Breast epithelium (tissue), 4 donors: ENCODE results near the gene TBX2. TPM values are rescaled to one million over a fixed set of nuclear protein-coding genes. Genes with fewer than 3 reads are reported as not detected.

ENCODE experiments used
- DNase-seq, 2 donors: peaks; one replicate each; pipeline ENCODE4 v3.0.0-alpha.2; 2019; ENCODE audit warnings: low spot score in 2 of 2
- H3K27ac ChIP-seq, 2 donors: fragments of 200-600 bp; sonication (generic) in 1 of 2; one replicate each; pipeline ENCODE4 v1.5.1; 2016 to 2019; ENCODE audit warnings: mild to moderate bottlenecking in 1 of 2
- H3K27me3 ChIP-seq, 2 donors: fragments of 200-600 bp; sonication (generic) in 1 of 2; one replicate each; pipeline versions ENCODE4 v1.5.1 to v1.6.0; 2017 to 2019; ENCODE audit warnings: control low read depth in 1 of 2, mild to moderate bottlenecking in 1 of 2
- H3K36me3 ChIP-seq: fragments of 200-600 bp; one replicate; pipeline ENCODE4 v1.5.1; 2019
- H3K4me1 ChIP-seq, 2 donors: fragments of 200-600 bp; sonication (generic); one replicate each; pipeline ENCODE4 v1.5.1; 2016 to 2019; ENCODE audit warnings: control low read depth in 1 of 2
- H3K4me3 ChIP-seq, 3 donors: fragments of 200-600 bp; sonication (generic); 1 replicate in 2 of 3; 2 replicates in 1 of 3; pipeline ENCODE4 v1.5.1; 2016 to 2019; ENCODE audit warnings: mild to moderate bottlenecking in 3 of 3, moderate library complexity in 2 of 3
- H3K9me3 ChIP-seq, 2 donors: fragments of 200-600 bp; sonication (generic) in 1 of 2; one replicate each; pipeline ENCODE4 v1.5.1; 2016 to 2019; ENCODE audit warnings: control low read depth in 1 of 2
- CTCF ChIP-seq, 3 donors: fragments of 450-650 bp; IDR thresholded peaks; one replicate each; pipeline ENCODE4 v1.5.1; 2016 to 2017; ENCODE audit warnings: antibody characterized with exemption in 3 of 3, mild to moderate bottlenecking in 3 of 3, moderate library complexity in 3 of 3
- POLR2A ChIP-seq: fragments of 450-650 bp; IDR thresholded peaks from one replicate; pipeline ENCODE4 v1.6.1; 2016; ENCODE audit warnings: antibody characterized with exemption, mild to moderate bottlenecking, moderate library complexity
- POLR2AphosphoS5 ChIP-seq, 3 donors: sonication (generic); formaldehyde crosslinking; IDR thresholded peaks; one replicate each; pipeline ENCODE4 v1.6.1; 2017; ENCODE audit warnings: antibody characterized with exemption in 3 of 3
- intact Hi-C: fragments of 100-400 bp; cut with DNase I; formaldehyde crosslinking; loops from one replicate; pipeline ENCODE4 v1.15.1; 2023; ENCODE audit warnings: low total_unique reads
- total RNA-seq, 3 donors: library from RNA; depleted of rRNA; stranded (reverse); fragments of >200 nt; gene quantifications; one replicate each; pipeline ENCODE4 v1.1.0, GENCODE V29; 2016

Gene TBX2
- total RNA-seq, 3 donors from 2014 or later = 4.8 to 8.5 (median 5.7) TPM

- Histone ChIP-seq H3K4me1 (peaks cover 0 to 5% of the 10 kb centered on the region in 2 donors), H3K27me3 (peaks cover 9 to 79% of the 10 kb centered on the region in 2 donors), H3K27ac (no peak overlapping the region), H3K4me3 (peak overlapping the region in 1 of 3 donors; percentile 22), H3K9me3 (peaks cover 0 to 7% of the 10 kb centered on the region in 2 donors), H3K36me3 (no peaks in the 10 kb centered on the region)
- no peak for TF ChIP-seq CTCF (IDR thresholded peaks at IDR 0.05)
- TF ChIP-seq POLR2A = no peak
- intact Hi-C loops = no loop called here
- no peak for DNase-seq
Observed at GRCh38 chr17:61453566-61454380, 54.1 kb downstream of the TBX2 start.

- intact Hi-C loops = no loop called here
Observed at GRCh38 chr17:61454381-61455323, 55.0 kb downstream of the TBX2 start.

GRCh38 chr17:61455324-61456060, 55.8 kb downstream of the TBX2 start:
- peak in 1 of 2 donors; percentile 8 for DNase-seq

More at GRCh38 chr17:61454381-61455323, 55.0 kb downstream of the TBX2 start:
- Histone ChIP-seq H3K27ac (no peak overlapping the region), H3K4me3 (peak overlapping the region in 1 of 3 donors; percentile 22), H3K4me1 (peaks cover 0 to 5% of the 10 kb centered on the region in 2 donors), H3K36me3 (no peaks in the 10 kb centered on the region), H3K27me3 (peaks cover 9 to 88% of the 10 kb centered on the region in 2 donors), H3K9me3 (peaks cover 0 to 7% of the 10 kb centered on the region in 2 donors)
- no peak for TF ChIP-seq CTCF (IDR thresholded peaks at IDR 0.05)
- TF ChIP-seq POLR2AphosphoS5 (IDR thresholded peaks at IDR 0.05) = no peak
- TF ChIP-seq POLR2A = no peak
- DNase-seq = peak in 1 of 2 donors; percentile 15

GRCh38 chr17:61456061-61456681, 56.5 kb downstream of the TBX2 start:
- peak in 1 of 2 donors; percentile 10 for DNase-seq
- TF ChIP-seq POLR2A = no peak
- TF ChIP-seq CTCF (IDR thresholded peaks at IDR 0.05) = no peak
- no peak for TF ChIP-seq POLR2AphosphoS5 (IDR thresholded peaks at IDR 0.05)
- H3K4me1 ChIP-seq = peaks cover 0 to 5% of the 10 kb centered on the region in 2 donors
- H3K4me3 ChIP-seq = peak overlapping the region in 1 of 3 donors; percentile 57
- intact Hi-C loops = no loop called here
- H3K36me3 ChIP-seq = no peaks in the 10 kb centered on the region
- H3K27ac ChIP-seq = no peak overlapping the region
- peaks cover 9 to 95% of the 10 kb centered on the region in 2 donors for H3K27me3 ChIP-seq
- H3K9me3 ChIP-seq = peaks cover 0 to 7% of the 10 kb centered on the region in 2 donors

More at GRCh38 chr17:61455324-61456060, 55.8 kb downstream of the TBX2 start:
- no peak overlapping the region for H3K27ac ChIP-seq
- peaks cover 0 to 7% of the 10 kb centered on the region in 2 donors for H3K9me3 ChIP-seq
- H3K4me3 ChIP-seq = no peak overlapping the region
- peaks cover 0 to 5% of the 10 kb centered on the region in 2 donors for H3K4me1 ChIP-seq
- TF ChIP-seq POLR2A = no peak
- TF ChIP-seq CTCF (IDR thresholded peaks at IDR 0.05) = no peak
- TF ChIP-seq POLR2AphosphoS5 (IDR thresholded peaks at IDR 0.05) = no peak
- peaks cover 9 to 95% of the 10 kb centered on the region in 2 donors for H3K27me3 ChIP-seq
- no peaks in the 10 kb centered on the region for H3K36me3 ChIP-seq
- intact Hi-C loops = no loop called here
